Stimulated activated naive CD4-positive, alpha-beta T cell treated with Interleukin-2 at 50 U/mL for 16 hours (primary cell): ENCODE measurements around the gene OR51A7.
"Not testable (repeated sequence)": the region's sequence is repeated elsewhere in the genome, so short reads cannot be mapped to it uniquely, and the experiment has no call there.

ENCODE experiments used
- DNase-seq: peaks from one replicate; lab custom pipeline; 2025; lab: John Stamatoyannopoulos, UW

OR51A7 gene

GRCh38 chr11:4955613-4956012 lies 52.0 kb downstream of the OR51A7 start, which contains the start of gene OR51A2:
Gene OR51A2, minus strand, starts transcription at chr11:4955713. Its CDS starts 0 bp downstream, at chr11:4955713.
- not testable (repeated sequence) for DNase-seq

DNA sequence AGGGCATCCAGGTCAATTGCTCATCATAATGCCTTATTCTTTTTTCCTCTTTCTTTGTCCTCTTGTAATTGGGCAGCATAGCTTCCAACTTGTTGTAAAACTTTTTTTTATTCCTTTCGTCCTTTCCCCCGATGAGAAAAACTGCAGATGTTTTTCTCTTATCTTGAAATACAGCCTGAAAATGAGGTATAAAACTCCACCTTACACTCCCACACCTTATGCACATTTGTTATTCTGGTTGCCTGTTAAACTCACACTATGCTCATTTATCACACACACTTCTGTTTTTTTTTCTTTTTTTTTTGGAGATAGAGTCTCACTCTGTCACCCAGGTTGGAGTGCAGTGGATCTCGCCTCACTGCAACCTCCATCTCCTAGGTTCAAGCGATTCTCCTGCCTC lies 53.8 kb downstream of the OR51A7 start:
- DNase-seq: no peak
